ENCODE measurements around the gene APOL4.

APOL4 gene

DNA sequence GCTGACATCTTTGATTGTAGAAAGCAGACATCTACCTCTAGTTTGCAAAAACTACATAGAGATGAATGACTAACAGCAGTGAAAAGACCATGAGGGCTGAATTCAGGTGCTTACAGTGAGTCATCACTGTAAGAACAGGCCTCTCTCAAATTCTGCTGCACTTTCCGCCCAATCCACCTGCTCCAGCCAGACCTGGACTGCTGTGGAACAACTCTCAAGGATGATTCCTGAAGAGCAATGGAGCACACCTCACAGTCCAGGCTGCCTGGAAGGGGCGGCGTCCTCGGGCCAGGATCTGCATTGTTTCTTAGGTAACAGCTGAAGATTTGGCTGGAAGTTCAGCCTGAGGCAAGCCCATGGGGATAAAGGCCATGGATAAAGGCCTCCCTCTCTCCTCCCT, 22.6 kb upstream of the APOL4 start:
- no peak overlapping the region for H3K27ac ChIP-seq (replicated peaks; ENCODE audit: low read length)
- H3K18ac ChIP-seq (ENCODE audit: low read length), result no peak overlapping the region
- WGBS, 2 donors (ENCODE audit: extremely low coverage in 2 of 2, insufficient read length in 2 of 2, insufficient replicate concordance in 1 of 2), result no CpG with 5 or more reads among the region's 4 CpGs
- H3K9me3 ChIP-seq (replicated peaks in 1 of 2; ENCODE audit: control insufficient read depth in 2 of 2, insufficient read depth in 1 of 2, low read depth in 1 of 2, low read length in 2 of 2), result no peaks in the 10 kb centered on the region
- no peak overlapping the region for H3K23ac ChIP-seq (ENCODE audit: low read depth, low read length, poor library complexity)
- H3K4me2 ChIP-seq (ENCODE audit: insufficient read depth, low read length, poor library complexity, severe bottlenecking), result no peak overlapping the region
- no peak overlapping the region for H2AK5ac ChIP-seq (ENCODE audit: low read depth, low read length)
- H2AFZ ChIP-seq (ENCODE audit: low read length), result no peak overlapping the region
- no peaks in the 10 kb centered on the region for H3K27me3 ChIP-seq (ENCODE audit: control insufficient read depth in 3 of 3, insufficient read depth in 3 of 3, low read depth in 1 of 3, low read length in 3 of 3)
- no peak overlapping the region for H3K14ac ChIP-seq (ENCODE audit: low read length)
- H2BK5ac ChIP-seq (ENCODE audit: low read length), result no peak overlapping the region
- H3K9ac ChIP-seq (ENCODE audit: low read depth, low read length, poor library complexity), result no peak overlapping the region
- no peak overlapping the region for H2BK12ac ChIP-seq (ENCODE audit: low read length)
- H3K4ac ChIP-seq (ENCODE audit: low read length), result no peak overlapping the region
- H3K36me3 ChIP-seq (replicated peaks in 1 of 2; ENCODE audit: control insufficient read depth in 2 of 2, insufficient read depth in 2 of 2, low read length in 2 of 2), result peaks cover 0 to 17% of the 10 kb centered on the region in 2 donors
- H3K79me1 ChIP-seq (ENCODE audit: low read depth, low read length), result no peaks in the 10 kb centered on the region
- no peak overlapping the region for H4K91ac ChIP-seq (ENCODE audit: low read depth, low read length, poor library complexity)
- H2BK120ac ChIP-seq (ENCODE audit: low read depth, low read length), result no peak overlapping the region
- peaks cover 5 to 7% of the 10 kb centered on the region in 2 donors for H3K4me1 ChIP-seq (ENCODE audit: control insufficient read depth in 2 of 2, insufficient read depth in 1 of 2, low read depth in 1 of 2, low read length in 2 of 2)
- no peak overlapping the region for H3K4me3 ChIP-seq (ENCODE audit: low read length in 2 of 2)
- H2BK15ac ChIP-seq (ENCODE audit: low read length), result no peak overlapping the region
- no peak for DNase-seq (ENCODE audit: low spot score)
- no peak overlapping the region for H4K8ac ChIP-seq (ENCODE audit: low read depth, low read length)

DNA sequence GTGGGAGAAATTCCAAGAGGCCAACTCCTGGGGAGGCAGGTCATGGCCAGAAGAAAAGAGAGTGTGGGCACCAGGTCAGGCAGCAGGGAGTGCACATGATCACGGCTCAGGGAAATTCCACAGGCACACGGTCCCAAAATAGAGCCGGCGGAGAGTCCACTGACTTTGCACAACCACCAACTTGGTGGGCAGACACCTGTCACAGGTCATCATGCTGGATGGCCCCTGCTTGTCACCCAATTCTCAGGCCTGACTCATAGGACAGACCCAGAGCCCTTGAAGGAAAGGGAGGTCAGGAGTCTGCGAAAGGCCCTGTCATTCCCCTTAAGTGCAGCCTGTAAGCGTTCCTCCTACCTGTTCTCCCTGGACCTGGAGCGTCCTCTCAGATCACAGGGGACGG, 21.9 kb upstream of the APOL4 start:
- no peak overlapping the region for H2BK15ac ChIP-seq (ENCODE audit: low read length)
- no peak for DNase-seq (ENCODE audit: low spot score)
- no peak overlapping the region for H4K91ac ChIP-seq (ENCODE audit: low read depth, low read length, poor library complexity)
- H3K4me1 ChIP-seq (ENCODE audit: control insufficient read depth in 2 of 2, insufficient read depth in 1 of 2, low read depth in 1 of 2, low read length in 2 of 2), result peaks cover 5 to 7% of the 10 kb centered on the region in 2 donors
- H3K9ac ChIP-seq (ENCODE audit: low read depth, low read length, poor library complexity), result no peak overlapping the region
- no peak overlapping the region for H3K4me2 ChIP-seq (ENCODE audit: insufficient read depth, low read length, poor library complexity, severe bottlenecking)
- no peaks in the 10 kb centered on the region for H3K9me3 ChIP-seq (replicated peaks in 1 of 2; ENCODE audit: control insufficient read depth in 2 of 2, insufficient read depth in 1 of 2, low read depth in 1 of 2, low read length in 2 of 2)
- H3K4ac ChIP-seq (ENCODE audit: low read length), result no peak overlapping the region
- no peak overlapping the region for H3K14ac ChIP-seq (ENCODE audit: low read length)
- H3K79me1 ChIP-seq (ENCODE audit: low read depth, low read length), result no peaks in the 10 kb centered on the region
- no peaks in the 10 kb centered on the region for H3K27me3 ChIP-seq (ENCODE audit: control insufficient read depth in 3 of 3, insufficient read depth in 3 of 3, low read depth in 1 of 3, low read length in 3 of 3)
- peaks cover 0 to 11% of the 10 kb centered on the region in 2 donors for H3K36me3 ChIP-seq (replicated peaks in 1 of 2; ENCODE audit: control insufficient read depth in 2 of 2, insufficient read depth in 2 of 2, low read length in 2 of 2)
- H2BK5ac ChIP-seq (ENCODE audit: low read length), result no peak overlapping the region
- no peak overlapping the region for H3K18ac ChIP-seq (ENCODE audit: low read length)
- H2AFZ ChIP-seq (ENCODE audit: low read length), result no peak overlapping the region
- H4K8ac ChIP-seq (ENCODE audit: low read depth, low read length), result no peak overlapping the region
- H2BK12ac ChIP-seq (ENCODE audit: low read length), result no peak overlapping the region
- no peak overlapping the region for H2BK120ac ChIP-seq (ENCODE audit: low read depth, low read length)
- H3K27ac ChIP-seq (replicated peaks; ENCODE audit: low read length), result no peak overlapping the region
- H2AK5ac ChIP-seq (ENCODE audit: low read depth, low read length), result no peak overlapping the region
- H3K4me3 ChIP-seq (ENCODE audit: low read length in 2 of 2), result no peak overlapping the region
- no CpG with 5 or more reads among the region's 8 CpGs for WGBS, 2 donors (ENCODE audit: extremely low coverage in 2 of 2, insufficient read length in 2 of 2, insufficient replicate concordance in 1 of 2)
- no peak overlapping the region for H3K23ac ChIP-seq (ENCODE audit: low read depth, low read length, poor library complexity)

DNA sequence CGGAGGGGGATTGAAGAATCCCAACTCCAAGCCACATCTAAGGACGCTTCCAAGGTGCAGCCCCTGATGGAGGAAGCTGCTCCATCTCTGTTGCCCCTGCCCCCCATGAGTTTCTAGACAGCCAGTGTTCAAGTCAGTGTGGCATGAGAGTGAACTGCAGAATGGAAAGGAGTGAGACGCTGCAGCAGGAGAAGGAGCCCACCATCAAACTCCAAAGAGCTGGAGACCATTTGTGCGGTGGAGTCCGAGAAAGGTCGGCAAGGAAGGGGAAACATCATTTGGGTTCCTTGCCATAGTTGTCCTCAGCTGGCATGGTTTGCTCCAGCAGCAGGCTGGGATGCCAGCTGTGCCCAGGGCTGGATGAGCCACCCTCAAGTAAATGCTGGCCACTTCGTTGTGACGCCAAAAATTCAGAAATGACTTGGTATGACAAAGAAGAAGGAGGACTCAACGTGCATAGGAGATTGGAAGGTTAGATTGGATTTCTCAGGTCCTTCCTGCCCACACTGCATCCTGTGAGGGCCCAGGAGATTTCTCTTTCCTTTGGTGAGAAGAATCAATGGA, 21.4 kb upstream of the APOL4 start:
- Histone ChIP-seq H3K18ac (ENCODE audit: low read length) (no peak overlapping the region), H3K14ac (ENCODE audit: low read length) (no peak overlapping the region), H2BK15ac (ENCODE audit: low read length) (no peak overlapping the region), H4K91ac (ENCODE audit: low read depth, low read length, poor library complexity) (no peak overlapping the region), H3K36me3 (replicated peaks in 1 of 2; ENCODE audit: control insufficient read depth in 2 of 2, insufficient read depth in 2 of 2, low read length in 2 of 2) (peaks cover 0 to 7% of the 10 kb centered on the region in 2 donors), H2BK120ac (ENCODE audit: low read depth, low read length) (no peak overlapping the region), H3K23ac (ENCODE audit: low read depth, low read length, poor library complexity) (no peak overlapping the region), H2AFZ (ENCODE audit: low read length) (no peak overlapping the region), H3K4me3 (ENCODE audit: low read length in 2 of 2) (no peak overlapping the region), H3K27ac (replicated peaks; ENCODE audit: low read length) (no peak overlapping the region), H3K4me1 (ENCODE audit: control insufficient read depth in 2 of 2, insufficient read depth in 1 of 2, low read depth in 1 of 2, low read length in 2 of 2) (peaks cover 5% of the 10 kb centered on the region in 2 donors), H4K8ac (ENCODE audit: low read depth, low read length) (no peak overlapping the region), H3K4me2 (ENCODE audit: insufficient read depth, low read length, poor library complexity, severe bottlenecking) (no peak overlapping the region), H3K4ac (ENCODE audit: low read length) (no peak overlapping the region), H2BK12ac (ENCODE audit: low read length) (no peak overlapping the region), H2BK5ac (ENCODE audit: low read length) (no peak overlapping the region), H3K79me1 (ENCODE audit: low read depth, low read length) (no peaks in the 10 kb centered on the region), H2AK5ac (ENCODE audit: low read depth, low read length) (no peak overlapping the region), H3K27me3 (ENCODE audit: control insufficient read depth in 3 of 3, insufficient read depth in 3 of 3, low read depth in 1 of 3, low read length in 3 of 3) (no peaks in the 10 kb centered on the region), H3K9me3 (replicated peaks in 1 of 2; ENCODE audit: control insufficient read depth in 2 of 2, insufficient read depth in 1 of 2, low read depth in 1 of 2, low read length in 2 of 2) (no peaks in the 10 kb centered on the region), H3K9ac (ENCODE audit: low read depth, low read length, poor library complexity) (no peak overlapping the region)
- no CpG with 5 or more reads among the region's 9 CpGs for WGBS, 2 donors (ENCODE audit: extremely low coverage in 2 of 2, insufficient read length in 2 of 2, insufficient replicate concordance in 1 of 2)
- DNase-seq (ENCODE audit: low spot score), result no peak

DNA sequence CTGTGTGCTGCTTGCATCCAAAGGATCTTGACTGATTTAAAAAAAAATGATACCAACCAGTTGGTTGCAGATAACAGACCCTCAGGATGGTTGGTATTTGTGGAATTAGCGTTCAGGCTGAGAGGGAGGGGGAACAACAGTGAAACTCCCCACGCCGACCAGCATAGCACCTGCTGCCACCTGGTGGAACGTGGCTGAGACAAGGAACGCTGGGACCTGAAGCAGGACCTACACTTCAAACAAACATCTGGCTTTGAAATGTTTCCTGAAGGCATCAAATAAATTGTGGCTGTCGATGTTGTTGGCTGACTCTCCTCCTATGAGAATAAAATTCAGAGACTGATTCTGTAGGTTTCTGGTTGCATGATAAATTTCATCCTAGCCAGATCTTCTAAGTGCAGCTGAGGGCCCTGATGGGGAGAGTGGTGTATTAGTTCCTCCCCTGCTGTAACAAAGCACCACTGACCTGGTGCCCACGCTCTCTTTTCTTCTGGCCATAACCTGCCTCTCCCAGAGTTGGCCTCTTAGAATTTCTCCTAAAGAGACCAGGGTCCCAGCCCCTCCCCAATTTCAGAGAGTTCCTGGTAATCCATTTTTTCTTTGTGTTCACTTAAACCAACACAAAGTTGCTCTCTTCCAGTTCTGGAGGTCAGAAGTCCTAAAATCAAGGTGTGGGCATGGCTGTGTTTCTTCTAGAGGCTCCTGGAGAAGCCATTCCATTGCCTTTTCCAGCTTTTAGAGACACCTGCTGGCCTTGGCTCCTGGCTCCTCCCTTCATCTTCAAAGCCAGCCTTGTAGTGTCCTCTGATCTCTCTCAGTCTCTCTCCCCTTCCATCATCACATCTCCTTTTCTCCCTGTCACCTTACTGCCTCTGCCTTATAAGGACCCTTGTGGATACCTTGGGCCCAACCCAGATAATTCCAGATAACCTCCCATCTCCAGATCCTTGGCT, 20.5 kb upstream of the APOL4 start:
- Histone ChIP-seq H3K14ac (ENCODE audit: low read length) (no peak overlapping the region), H2AFZ (ENCODE audit: low read length) (peak overlapping the region; percentile 62), H2BK12ac (ENCODE audit: low read length) (no peak overlapping the region), H3K4me2 (ENCODE audit: insufficient read depth, low read length, poor library complexity, severe bottlenecking) (no peak overlapping the region), H4K8ac (ENCODE audit: low read depth, low read length) (no peak overlapping the region), H3K18ac (ENCODE audit: low read length) (no peak overlapping the region), H2BK120ac (ENCODE audit: low read depth, low read length) (no peak overlapping the region), H2AK5ac (ENCODE audit: low read depth, low read length) (no peak overlapping the region), H4K91ac (ENCODE audit: low read depth, low read length, poor library complexity) (no peak overlapping the region), H3K27ac (replicated peaks; ENCODE audit: low read length) (no peak overlapping the region), H3K9ac (ENCODE audit: low read depth, low read length, poor library complexity) (no peak overlapping the region), H2BK5ac (ENCODE audit: low read length) (no peak overlapping the region), H3K4me1 (ENCODE audit: control insufficient read depth in 2 of 2, insufficient read depth in 1 of 2, low read depth in 1 of 2, low read length in 2 of 2) (peaks cover 3 to 5% of the 10 kb centered on the region in 2 donors), H3K23ac (ENCODE audit: low read depth, low read length, poor library complexity) (no peak overlapping the region), H3K27me3 (ENCODE audit: control insufficient read depth in 3 of 3, insufficient read depth in 3 of 3, low read depth in 1 of 3, low read length in 3 of 3) (no peaks in the 10 kb centered on the region), H3K4ac (ENCODE audit: low read length) (no peak overlapping the region), H3K9me3 (replicated peaks in 1 of 2; ENCODE audit: control insufficient read depth in 2 of 2, insufficient read depth in 1 of 2, low read depth in 1 of 2, low read length in 2 of 2) (no peaks in the 10 kb centered on the region), H3K36me3 (replicated peaks in 1 of 2; ENCODE audit: control insufficient read depth in 2 of 2, insufficient read depth in 2 of 2, low read length in 2 of 2) (no peaks in the 10 kb centered on the region), H2BK15ac (ENCODE audit: low read length) (no peak overlapping the region), H3K79me1 (ENCODE audit: low read depth, low read length) (no peaks in the 10 kb centered on the region), H3K4me3 (ENCODE audit: low read length in 2 of 2) (no peak overlapping the region)
- WGBS, 2 donors (ENCODE audit: extremely low coverage in 2 of 2, insufficient read length in 2 of 2, insufficient replicate concordance in 1 of 2), result no CpG with 5 or more reads among the region's 7 CpGs
- peak; percentile 17 for DNase-seq (ENCODE audit: low spot score)
